GM12875 (cell line): ENCODE data around the gene FRY.

Source experiments
- H3K4me3 ChIP-seq: one replicate; pipeline ENCODE4 v1.5.1; 2011; ENCODE audit warnings: low read depth, low read length, control low read depth
- TF ChIP-seq, protein P1 (sequence below): IDR thresholded peaks from 2 replicates; pipeline ENCODE4 v1.5.1; 2011; ENCODE audit warnings: low read depth, mild to moderate bottlenecking, control low read depth, inconsistent platforms, low read length, moderate library complexity, borderline replicate concordance; ENCODE audit not compliant: insufficient read depth

Gene FRY

DNA sequence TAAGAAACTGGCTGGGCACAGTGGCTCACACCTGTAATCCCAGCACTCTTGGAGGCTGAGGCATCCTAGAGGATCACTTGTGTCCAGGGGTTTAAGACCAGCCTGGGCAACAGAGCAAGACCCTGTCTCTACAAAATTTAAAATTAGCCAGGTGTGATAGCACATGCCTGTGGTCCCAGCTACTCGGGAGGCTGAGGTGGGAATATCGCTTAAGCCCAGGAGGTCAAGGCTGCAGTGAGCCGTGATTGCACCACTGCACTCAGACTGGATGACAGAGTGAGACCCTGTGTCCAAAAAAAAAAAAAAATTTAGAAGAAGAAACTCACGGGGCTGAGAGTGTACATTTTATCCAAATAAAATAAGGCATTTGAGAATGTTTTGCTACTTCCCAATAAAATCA lies 224.7 kb downstream of the FRY start:
- no peak overlapping the region for H3K4me3 ChIP-seq
- TF ChIP-seq, protein P1, sequence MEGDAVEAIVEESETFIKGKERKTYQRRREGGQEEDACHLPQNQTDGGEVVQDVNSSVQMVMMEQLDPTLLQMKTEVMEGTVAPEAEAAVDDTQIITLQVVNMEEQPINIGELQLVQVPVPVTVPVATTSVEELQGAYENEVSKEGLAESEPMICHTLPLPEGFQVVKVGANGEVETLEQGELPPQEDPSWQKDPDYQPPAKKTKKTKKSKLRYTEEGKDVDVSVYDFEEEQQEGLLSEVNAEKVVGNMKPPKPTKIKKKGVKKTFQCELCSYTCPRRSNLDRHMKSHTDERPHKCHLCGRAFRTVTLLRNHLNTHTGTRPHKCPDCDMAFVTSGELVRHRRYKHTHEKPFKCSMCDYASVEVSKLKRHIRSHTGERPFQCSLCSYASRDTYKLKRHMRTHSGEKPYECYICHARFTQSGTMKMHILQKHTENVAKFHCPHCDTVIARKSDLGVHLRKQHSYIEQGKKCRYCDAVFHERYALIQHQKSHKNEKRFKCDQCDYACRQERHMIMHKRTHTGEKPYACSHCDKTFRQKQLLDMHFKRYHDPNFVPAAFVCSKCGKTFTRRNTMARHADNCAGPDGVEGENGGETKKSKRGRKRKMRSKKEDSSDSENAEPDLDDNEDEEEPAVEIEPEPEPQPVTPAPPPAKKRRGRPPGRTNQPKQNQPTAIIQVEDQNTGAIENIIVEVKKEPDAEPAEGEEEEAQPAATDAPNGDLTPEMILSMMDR: no peak

DNA sequence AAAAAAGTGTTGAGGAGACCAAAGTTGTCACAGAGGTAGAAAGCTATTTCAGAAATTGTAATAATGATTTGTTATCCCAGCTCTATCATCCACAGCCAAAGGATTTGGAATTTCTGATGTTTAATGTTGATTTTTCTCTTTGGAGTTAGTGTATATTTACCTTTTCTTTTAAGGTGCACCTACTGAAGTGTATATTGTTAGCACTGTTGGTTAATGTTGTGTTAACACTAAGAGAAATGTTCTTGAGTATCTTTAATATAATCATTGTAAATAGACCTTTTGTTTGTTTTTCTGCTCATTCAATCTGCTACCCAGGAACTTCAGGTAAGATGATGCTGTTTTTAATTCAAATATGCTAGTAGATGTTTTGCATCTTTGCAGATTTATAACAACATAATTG lies 226.1 kb downstream of the FRY start:
- no peak overlapping the region for H3K4me3 ChIP-seq
- TF ChIP-seq, protein P1: no peak

DNA sequence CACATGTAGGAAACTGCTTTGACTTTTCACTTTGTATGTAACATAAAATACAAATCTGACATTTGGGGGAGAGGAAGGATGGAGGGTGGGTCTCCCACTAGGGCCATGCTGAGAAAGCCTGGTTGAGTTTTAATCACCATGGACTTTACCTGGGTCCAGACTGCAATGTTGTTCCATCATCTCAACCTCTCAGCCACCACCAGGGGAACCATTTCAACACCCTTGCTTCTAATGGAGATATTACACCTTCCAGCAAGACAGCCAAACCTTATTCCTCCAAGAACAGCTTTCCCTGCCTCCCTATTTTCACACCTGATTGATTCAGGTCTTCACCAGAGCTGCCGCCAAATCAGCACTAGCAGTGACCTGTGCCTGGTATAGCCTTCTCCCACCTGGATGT lies 227.5 kb downstream of the FRY start:
- no peak overlapping the region for H3K4me3 ChIP-seq
- TF ChIP-seq, protein P1: no peak

DNA sequence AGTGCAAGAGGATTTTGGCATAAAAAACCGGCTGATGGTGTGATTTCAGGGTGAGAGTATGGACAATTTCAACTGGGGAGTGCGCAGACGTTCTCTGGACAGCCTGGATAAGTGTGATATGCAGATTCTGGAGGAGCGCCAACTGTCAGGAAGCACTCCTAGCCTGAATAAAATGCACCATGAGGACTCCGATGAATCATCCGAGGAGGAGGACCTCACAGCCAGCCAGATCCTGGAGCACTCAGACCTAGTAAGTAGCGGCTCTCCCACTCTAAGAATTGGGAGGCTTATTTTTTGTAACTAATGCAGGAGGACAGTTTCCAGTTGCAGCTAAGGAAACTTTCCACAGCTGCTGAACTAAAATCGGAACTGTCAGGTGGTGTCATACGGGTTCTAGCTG lies 230.0 kb downstream of the FRY start:
- no peak overlapping the region for H3K4me3 ChIP-seq
- TF ChIP-seq, protein P1: no peak

DNA sequence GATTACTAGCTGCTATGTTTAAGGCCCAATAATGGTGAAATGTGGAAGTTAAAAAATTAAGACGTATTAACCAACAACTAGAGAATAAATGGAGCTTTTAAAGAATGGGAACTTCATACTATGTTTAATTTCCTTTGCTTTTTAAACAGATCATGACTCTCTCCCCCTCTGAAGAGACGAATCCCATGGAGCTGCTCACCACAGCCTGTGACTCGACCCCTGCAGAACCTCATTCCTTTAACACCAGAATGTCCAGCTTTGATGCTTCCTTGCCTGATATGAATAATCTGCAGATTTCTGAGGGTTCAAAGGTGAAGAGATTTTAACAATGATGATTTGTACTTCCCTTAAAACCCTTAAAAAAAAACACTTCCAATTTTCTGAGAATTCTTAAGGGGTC lies 230.6 kb downstream of the FRY start:
- H3K4me3 ChIP-seq: no peak overlapping the region
- TF ChIP-seq, protein P1: no peak

DNA sequence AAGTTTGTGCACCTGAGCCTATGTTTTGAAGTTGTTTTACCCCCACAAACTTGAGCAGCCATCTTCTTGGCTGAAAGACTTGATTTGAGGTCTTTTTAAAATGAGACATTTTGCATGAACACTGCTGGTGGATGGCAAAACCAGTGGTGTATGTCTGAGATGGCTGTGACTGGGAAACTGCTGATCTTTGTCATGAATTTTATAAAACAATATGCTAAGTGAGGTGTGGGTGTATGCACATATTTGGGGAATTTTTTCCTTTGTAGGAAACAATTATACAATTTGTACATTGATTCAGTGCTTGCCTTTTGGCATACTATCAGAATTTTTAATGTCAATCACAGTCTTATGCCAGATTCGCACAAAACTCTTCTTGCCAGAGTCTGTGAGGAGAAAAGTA lies 231.0 kb downstream of the FRY start:
- TF ChIP-seq, protein P1: no peak
- H3K4me3 ChIP-seq: no peak overlapping the region

DNA sequence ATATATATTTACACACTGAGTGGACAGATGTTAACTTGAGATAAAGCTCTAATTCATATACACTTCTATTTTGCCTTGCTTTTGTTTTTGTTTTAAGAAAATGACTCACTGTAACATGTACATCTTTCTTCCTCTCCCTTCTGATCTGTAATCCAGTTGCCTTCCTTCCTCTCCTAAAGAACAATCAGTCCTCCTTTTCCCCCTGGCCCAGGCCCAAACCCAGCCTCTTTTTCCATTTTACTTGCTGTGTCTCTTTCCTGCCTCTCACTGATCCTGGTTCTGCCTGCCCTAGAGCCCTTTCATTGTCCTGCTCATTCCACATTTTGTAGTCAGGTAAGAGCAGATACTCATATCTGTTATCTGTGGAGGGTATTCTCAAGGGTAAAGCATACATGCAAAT lies 232.8 kb downstream of the FRY start:
- H3K4me3 ChIP-seq: no peak overlapping the region
- TF ChIP-seq, protein P1: no peak
